Measurements from ENCODE around the gene CORO2A.

DNA sequence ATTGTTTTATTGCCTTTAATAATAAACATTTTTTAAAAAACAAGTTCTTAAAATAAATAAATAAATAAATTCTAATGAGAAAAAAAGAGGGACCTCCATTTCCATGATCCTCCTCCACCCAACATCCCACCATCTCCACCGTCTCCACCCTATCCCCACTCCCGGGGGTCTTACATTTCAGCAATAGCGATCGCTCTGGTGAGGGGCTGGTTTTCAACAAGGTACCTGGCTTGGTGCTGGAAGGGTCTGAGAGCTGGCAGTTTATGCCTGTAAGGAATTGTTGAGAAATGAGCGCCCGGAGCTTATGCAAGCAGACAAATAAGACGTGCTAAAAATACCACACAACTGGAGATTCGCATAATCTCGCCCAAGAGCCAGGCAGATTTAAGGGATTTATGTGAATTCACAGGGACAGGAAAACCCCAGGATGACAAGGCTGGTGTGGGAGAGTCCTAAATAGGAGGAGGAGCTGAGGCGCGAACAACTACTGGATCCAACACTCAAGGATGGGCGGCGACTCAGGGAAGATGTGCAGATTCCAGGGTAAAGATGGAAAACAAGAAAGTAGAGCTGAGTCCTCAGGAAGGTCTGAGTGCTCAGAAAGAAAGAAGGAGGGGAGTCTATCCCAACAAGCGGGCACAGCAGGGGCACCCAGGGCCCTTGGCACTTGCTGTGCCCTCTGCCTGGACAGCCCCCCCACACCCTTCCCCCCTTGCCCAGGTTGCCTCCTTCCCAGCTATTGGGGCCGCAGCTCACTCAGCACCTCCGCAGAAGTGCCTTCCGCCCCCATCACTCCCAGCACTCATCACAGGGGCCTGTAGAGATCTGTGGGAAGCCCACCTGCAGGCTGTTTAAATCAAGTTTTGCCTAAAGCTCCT lies 100.5 kb downstream of the CORO2A start:
- TF ChIP-seq, protein P1, sequence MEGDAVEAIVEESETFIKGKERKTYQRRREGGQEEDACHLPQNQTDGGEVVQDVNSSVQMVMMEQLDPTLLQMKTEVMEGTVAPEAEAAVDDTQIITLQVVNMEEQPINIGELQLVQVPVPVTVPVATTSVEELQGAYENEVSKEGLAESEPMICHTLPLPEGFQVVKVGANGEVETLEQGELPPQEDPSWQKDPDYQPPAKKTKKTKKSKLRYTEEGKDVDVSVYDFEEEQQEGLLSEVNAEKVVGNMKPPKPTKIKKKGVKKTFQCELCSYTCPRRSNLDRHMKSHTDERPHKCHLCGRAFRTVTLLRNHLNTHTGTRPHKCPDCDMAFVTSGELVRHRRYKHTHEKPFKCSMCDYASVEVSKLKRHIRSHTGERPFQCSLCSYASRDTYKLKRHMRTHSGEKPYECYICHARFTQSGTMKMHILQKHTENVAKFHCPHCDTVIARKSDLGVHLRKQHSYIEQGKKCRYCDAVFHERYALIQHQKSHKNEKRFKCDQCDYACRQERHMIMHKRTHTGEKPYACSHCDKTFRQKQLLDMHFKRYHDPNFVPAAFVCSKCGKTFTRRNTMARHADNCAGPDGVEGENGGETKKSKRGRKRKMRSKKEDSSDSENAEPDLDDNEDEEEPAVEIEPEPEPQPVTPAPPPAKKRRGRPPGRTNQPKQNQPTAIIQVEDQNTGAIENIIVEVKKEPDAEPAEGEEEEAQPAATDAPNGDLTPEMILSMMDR (IDR thresholded peaks at IDR 0.05), result no peak
- no peak for TF ChIP-seq POLR2A (IDR thresholded peaks at IDR 0.05)
- no peak for TF ChIP-seq POLR2AphosphoS5 (IDR thresholded peaks at IDR 0.05)

Data from prostate gland (tissue), 2 donors.